MM.1S (cell line): ENCODE measurements around the gene NDUFS4.

Experiments
- CTCF ChIP-seq: fragments of 300-600 bp; sonication (generic); IDR thresholded peaks from 2 replicates; pipeline ENCODE4 v1.5.1; 2016; ENCODE audit warnings: antibody characterized with exemption, low read length, mixed read lengths
- EZH2 ChIP-seq: fragments of 300-600 bp; sonication (generic); optimal IDR thresholded peaks from 2 replicates; pipeline ENCODE3; 2017; ENCODE audit warnings: low read depth, mild to moderate bottlenecking, antibody characterized with exemption, low read length, mixed read lengths

GRCh38 chr5:53642061-53642460 lies 81.6 kb downstream of the NDUFS4 start:
- TF ChIP-seq CTCF: no peak
- TF ChIP-seq EZH2: no peak
